Stomach (tissue), 9 donors: ENCODE measurements around the gene HTRA3. TPM values are rescaled to one million over a fixed set of nuclear protein-coding genes. Genes with fewer than 3 reads are reported as not detected.

Source experiments
- DNase-seq, 2 donors: peaks; one replicate each; pipeline versions ENCODE4 v3.0.0 to v3.0.0-alpha.2; 2013 to 2019
- H3K27ac ChIP-seq, 5 donors: fragments of 200-600 bp in 4 of 5; sonication (generic) in 4 of 5; one replicate each; pipeline ENCODE4 v1.5.1; 2013 to 2019; ENCODE audit warnings: mild to moderate bottlenecking in 1 of 5, moderate library complexity in 1 of 5
- H3K27me3 ChIP-seq, 3 donors: fragments of 200-600 bp; sonication (generic); one replicate each; pipeline ENCODE4 v1.5.1; 2017 to 2019; ENCODE audit warnings: mixed run types in 1 of 3
- H3K36me3 ChIP-seq, 4 donors: fragments of 200-600 bp; sonication (generic); 1 replicate in 3 of 4; 2 replicates in 1 of 4; pipeline ENCODE4 v1.5.1; 2016 to 2019
- H3K4me1 ChIP-seq, 4 donors: fragments of 200-600 bp; sonication (generic); one replicate each; pipeline ENCODE4 v1.5.1; 2016 to 2019
- H3K4me3 ChIP-seq, 4 donors: fragments of 200-600 bp; sonication (generic) in 3 of 4; one replicate each; pipeline ENCODE4 v1.5.1; 2016 to 2019; ENCODE audit warnings: mild to moderate bottlenecking in 1 of 4
- H3K9me3 ChIP-seq, 4 donors: fragments of 200-600 bp; sonication (generic); one replicate each; pipeline ENCODE4 v1.5.1; 2016 to 2019
- EP300 ChIP-seq: sonication (generic); formaldehyde crosslinking; IDR thresholded peaks from one replicate; pipeline ENCODE4 v1.6.1; 2017; ENCODE audit warnings: antibody characterized with exemption
- POLR2A ChIP-seq, 4 donors: fragments of 450-650 bp; IDR thresholded peaks; one replicate each; pipeline ENCODE4 v1.6.1; 2016; ENCODE audit warnings: antibody characterized with exemption in 4 of 4, control low read depth in 2 of 4, mild to moderate bottlenecking in 1 of 4, moderate library complexity in 1 of 4
- POLR2AphosphoS5 ChIP-seq, 3 donors: sonication (generic); formaldehyde crosslinking; IDR thresholded peaks; one replicate each; pipeline ENCODE4 v1.6.1; 2016; ENCODE audit warnings: antibody characterized with exemption in 3 of 3
- WGBS, 5 donors: extraction: QIAGEN DNeasy Blood & Tissue Kit in 3 of 5; methylation state at CpG; one replicate each; pipeline versions ENCODE4 v1.1.5 to v1.1.7; 2013 to 2018; 5-methylcytosine and 5-hydroxymethylcytosine counted together
- intact Hi-C: fragments of 100-400 bp; cut with DNase I; formaldehyde crosslinking; loops from one replicate; pipeline ENCODE4 v1.15.1; 2023; ENCODE audit warnings: low total_unique reads
- polyA plus RNA-seq, 3 donors: library from polyadenylated mRNA; stranded (reverse); fragments of 200-250 nt; gene quantifications; one replicate each; pipeline ENCODE4 v1.2.3, GENCODE V29; 2013
- total RNA-seq, 5 donors: library from RNA; depleted of rRNA; stranded (reverse); fragments of >200 nt; gene quantifications; one replicate each; pipeline versions ENCODE4 v1.1.0 to v1.2.3, GENCODE V29; 2014 to 2016
- TF ChIP-seq, protein P1 (sequence below), 7 experiments: fragments of 450-650 bp in 4 of 7; fragments of 200-600 bp in 3 of 7; sonication (generic) in 3 of 7; IDR thresholded peaks; one replicate each; pipeline ENCODE4 v1.5.1; 2016 to 2019; ENCODE audit warnings: antibody characterized with exemption in 7 of 7, control low read depth in 2 of 7, mild to moderate bottlenecking in 1 of 7
- donor health status: healthy with polysubstance abuse.
- donor health status: Bipolar disorder and iron deficiency.
- donor health status: healthy.

The HTRA3 gene
- total and polyA plus RNA-seq, 8 donors, result 6.6 to 26.8 (median 15.9) TPM

GRCh38 chr4:8241211-8241779 is 28.3 kb upstream of the HTRA3 start:
- no peak overlapping the region for H3K4me3 ChIP-seq
- DNase-seq, result no peak
- intact Hi-C loops, result loop anchor here (5.0 kb wide), 1 partner anchor 166 kb away; no protein-coding TSS in a partner anchor
- H3K36me3 ChIP-seq, result peaks cover 7 to 56% (median 51%) of the 10 kb centered on the region in 4 donors
- 84 to 94% (median 89%) methylated on average over 11 to 14 of the region's 14 CpGs for WGBS, 5 donors
- peaks cover 5 to 33% (median 14%) of the 10 kb centered on the region in 4 donors for H3K4me1 ChIP-seq
- no peaks in the 10 kb centered on the region for H3K27me3 ChIP-seq
- H3K9me3 ChIP-seq, result no peaks in the 10 kb centered on the region
- no peak overlapping the region for H3K27ac ChIP-seq
- TF ChIP-seq POLR2A (IDR thresholded peaks at IDR 0.05) (no peak), EP300 (no peak), POLR2AphosphoS5 (IDR thresholded peaks at IDR 0.05) (no peak)
- TF ChIP-seq, protein P1, sequence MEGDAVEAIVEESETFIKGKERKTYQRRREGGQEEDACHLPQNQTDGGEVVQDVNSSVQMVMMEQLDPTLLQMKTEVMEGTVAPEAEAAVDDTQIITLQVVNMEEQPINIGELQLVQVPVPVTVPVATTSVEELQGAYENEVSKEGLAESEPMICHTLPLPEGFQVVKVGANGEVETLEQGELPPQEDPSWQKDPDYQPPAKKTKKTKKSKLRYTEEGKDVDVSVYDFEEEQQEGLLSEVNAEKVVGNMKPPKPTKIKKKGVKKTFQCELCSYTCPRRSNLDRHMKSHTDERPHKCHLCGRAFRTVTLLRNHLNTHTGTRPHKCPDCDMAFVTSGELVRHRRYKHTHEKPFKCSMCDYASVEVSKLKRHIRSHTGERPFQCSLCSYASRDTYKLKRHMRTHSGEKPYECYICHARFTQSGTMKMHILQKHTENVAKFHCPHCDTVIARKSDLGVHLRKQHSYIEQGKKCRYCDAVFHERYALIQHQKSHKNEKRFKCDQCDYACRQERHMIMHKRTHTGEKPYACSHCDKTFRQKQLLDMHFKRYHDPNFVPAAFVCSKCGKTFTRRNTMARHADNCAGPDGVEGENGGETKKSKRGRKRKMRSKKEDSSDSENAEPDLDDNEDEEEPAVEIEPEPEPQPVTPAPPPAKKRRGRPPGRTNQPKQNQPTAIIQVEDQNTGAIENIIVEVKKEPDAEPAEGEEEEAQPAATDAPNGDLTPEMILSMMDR (IDR thresholded peaks at IDR 0.05), result no peak

DNA sequence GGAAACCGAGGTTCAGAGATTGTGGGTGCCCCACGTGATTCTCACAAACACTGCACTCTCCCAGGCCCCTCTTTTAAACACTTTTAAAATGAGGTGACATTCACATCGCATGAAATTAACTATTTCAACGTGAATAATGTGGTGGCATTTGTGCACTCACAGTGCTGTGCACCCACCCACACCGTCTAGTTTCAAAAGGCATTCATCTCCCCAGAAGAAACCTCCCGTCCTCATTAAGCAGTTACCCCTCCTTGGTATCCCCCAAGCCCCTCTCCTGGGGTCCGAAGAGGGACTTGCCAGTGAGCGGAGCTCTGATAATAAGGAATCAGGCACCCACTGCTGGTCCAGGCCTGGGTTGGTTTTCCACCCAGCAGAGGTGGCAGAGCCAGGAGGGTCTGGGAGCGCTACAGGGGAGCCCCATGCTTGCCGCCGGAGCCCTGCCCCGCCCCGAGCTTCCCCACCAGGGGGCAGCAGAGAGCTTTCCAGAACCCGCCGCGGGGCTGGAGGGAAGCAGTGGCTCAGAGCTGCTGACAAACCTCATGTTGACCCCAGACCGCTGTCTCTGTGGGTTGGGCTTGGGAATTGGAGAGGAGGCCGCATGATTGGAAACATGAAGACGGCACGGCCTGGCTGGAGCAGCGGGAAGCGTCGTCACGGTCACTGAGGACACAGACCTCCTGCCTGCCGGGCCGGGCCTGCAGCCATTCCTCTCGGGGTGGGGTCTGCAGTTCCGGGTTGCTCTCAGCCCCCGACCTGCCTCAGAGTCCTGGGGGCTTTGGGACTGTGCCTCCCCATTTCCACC is 27.5 kb upstream of the HTRA3 start:
- Histone ChIP-seq H3K27ac (peak overlapping the region in 2 of 5 donors; percentile 32 to 57), H3K9me3 (no peaks in the 10 kb centered on the region), H3K4me1 (peaks cover 5 to 41% (median 19%) of the 10 kb centered on the region in 4 donors), H3K4me3 (no peak overlapping the region), H3K36me3 (peaks cover 4 to 48% (median 43%) of the 10 kb centered on the region in 4 donors), H3K27me3 (no peaks in the 10 kb centered on the region)
- 29 to 36% (median 33%) methylated on average over 25 to 29 of the region's 29 CpGs for WGBS, 5 donors
- peak; percentile 85 to 96 for DNase-seq
- intact Hi-C loops, result loop anchor here (5.0 kb wide), 1 partner anchor 165 kb away; no protein-coding TSS in a partner anchor
- TF ChIP-seq POLR2A (IDR thresholded peaks at IDR 0.05) (no peak), POLR2AphosphoS5 (IDR thresholded peaks at IDR 0.05) (peak in 1 of 3 donors; percentile 54), EP300 (no peak)
- TF ChIP-seq, protein P1 (IDR thresholded peaks at IDR 0.05), result peak in 6 of 7 experiments; percentile 86 to 97 (median 92)

DNA sequence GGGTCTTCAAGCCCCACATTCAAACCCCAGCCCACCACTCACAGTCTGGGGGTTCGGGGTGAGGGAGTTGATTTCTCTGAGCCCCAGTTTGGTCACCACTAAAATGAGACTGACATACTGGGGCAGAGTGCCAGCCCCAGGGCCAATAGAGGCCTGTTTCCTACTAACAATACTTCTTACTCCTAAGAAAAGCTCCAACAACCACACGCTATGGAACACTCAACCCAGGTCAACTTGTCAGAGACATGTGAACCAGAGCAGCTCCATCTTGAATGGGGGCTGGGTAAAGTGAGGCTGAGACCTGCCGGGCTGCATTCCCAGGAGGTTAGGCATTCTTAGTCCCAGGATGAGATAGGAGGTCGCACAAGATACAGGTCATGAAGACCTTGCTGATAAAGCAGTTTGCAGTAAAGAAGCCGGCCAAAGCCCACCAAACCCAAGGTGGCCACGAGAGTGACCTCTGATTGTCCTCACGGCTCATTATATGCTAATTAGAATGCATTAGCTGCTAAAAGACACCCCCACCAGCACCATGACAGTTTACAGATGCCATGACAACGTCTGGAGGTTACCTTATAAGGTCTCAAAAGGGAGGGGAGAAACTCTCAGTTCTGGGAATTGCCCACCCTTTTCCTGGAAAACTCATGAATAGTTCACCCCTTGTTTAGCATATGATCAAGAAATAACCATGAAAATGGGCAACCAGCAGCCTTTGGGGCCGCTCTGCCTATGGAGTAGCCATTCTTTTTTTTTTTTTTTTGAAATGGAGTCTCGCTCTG is 26.6 kb upstream of the HTRA3 start:
- intact Hi-C loops, result loop anchor here (5.0 kb wide), 1 partner anchor 164 kb away; no protein-coding TSS in a partner anchor
- H3K36me3 ChIP-seq, result peaks cover 4 to 39% (median 34%) of the 10 kb centered on the region in 4 donors
- 77 to 81% (median 80%) methylated on average over 9 to 10 of the region's 10 CpGs for WGBS, 5 donors
- peak overlapping the region in 2 of 5 donors; percentile 32 to 57 for H3K27ac ChIP-seq
- no peak overlapping the region for H3K4me3 ChIP-seq
- peaks cover 5 to 46% (median 24%) of the 10 kb centered on the region in 4 donors for H3K4me1 ChIP-seq
- no peaks in the 10 kb centered on the region for H3K9me3 ChIP-seq
- no peaks in the 10 kb centered on the region for H3K27me3 ChIP-seq
- no peak for DNase-seq
- TF ChIP-seq EP300 (no peak), POLR2AphosphoS5 (IDR thresholded peaks at IDR 0.05) (no peak), POLR2A (IDR thresholded peaks at IDR 0.05) (no peak)
- TF ChIP-seq, protein P1 (IDR thresholded peaks at IDR 0.05), result no peak
